ENCODE data around the gene PIERCE2. TPM values are rescaled to one million over a fixed set of nuclear protein-coding genes. Genes with fewer than 3 reads are reported as not detected.
"Not testable (repeated sequence)": the region's sequence is repeated elsewhere in the genome, so short reads cannot be mapped to it uniquely, and the experiment has no call there.

PIERCE2 gene
- total RNA-seq, 1 experiment from 2014 or later = 2.9 TPM

DNA sequence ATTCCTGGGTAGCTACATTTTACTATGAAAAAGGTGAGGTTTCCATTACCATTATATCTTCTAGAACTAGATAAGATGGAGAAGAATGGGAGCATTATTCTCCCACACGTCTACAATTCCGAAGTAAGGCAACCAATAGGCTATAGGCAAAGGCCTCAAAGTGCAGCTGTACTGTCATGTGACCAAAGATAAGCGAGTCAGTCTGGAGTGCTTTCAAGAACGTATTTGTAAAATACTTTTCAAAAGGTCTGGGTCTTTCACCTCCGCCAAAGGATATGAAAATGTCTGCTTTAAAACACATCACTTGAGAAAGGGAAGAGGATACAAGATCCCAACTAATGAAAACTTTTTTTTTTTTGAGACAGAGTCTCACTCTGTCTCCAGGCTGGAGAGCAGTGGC is 10.1 kb upstream of the PIERCE2 start:
- H3K27me3 Mint-ChIP-seq (ENCODE audit: unreplicated experiment) = no peaks in the 10 kb centered on the region
- H3K4me3 Mint-ChIP-seq (ENCODE audit: low read depth, unreplicated experiment) = no peak overlapping the region
- no TSS peak for BruUV-seq (replicated peaks)
- no peak for DNase-seq
- H3K9me3 Mint-ChIP-seq (ENCODE audit: low read depth, unreplicated experiment) = peaks cover 5% of the 10 kb centered on the region
- H3K4me1 Mint-ChIP-seq (ENCODE audit: low read depth, unreplicated experiment) = peaks cover 33% of the 10 kb centered on the region
- TF ChIP-seq CTCF (IDR thresholded peaks at IDR 0.05; ENCODE audit: unreplicated experiment) = no peak
- no peak overlapping the region for H3K27ac Mint-ChIP-seq (ENCODE audit: unreplicated experiment)
- intact Hi-C loops (cut with micrococcal nuclease; ENCODE audit: unreplicated experiment) = no loop called here
- CTCF ChIA-PET = interaction anchor here (0.7 kb wide), 2 partner anchors 99 to 166 kb away, joined by 3 to 4 read pairs; no protein-coding TSS in a partner anchor
- peaks cover 15% of the 10 kb centered on the region for H3K36me3 Mint-ChIP-seq (ENCODE audit: insufficient read depth, unreplicated experiment)

- CTCF ChIA-PET; H3K9me3 Mint-ChIP-seq (ENCODE audit: low read depth, unreplicated experiment): not testable (repeated sequence)
Observed at GRCh38 chr15:55400050-55400449, 8.2 kb upstream of the PIERCE2 start.

GRCh38 chr15:55401786-55402246 is 6.5 kb upstream of the PIERCE2 start:
- Mint-ChIP-seq H3K4me3 (ENCODE audit: low read depth, unreplicated experiment) (no peak overlapping the region), H3K27ac (ENCODE audit: unreplicated experiment) (peak overlapping the region; percentile 100), H3K9me3 (ENCODE audit: low read depth, unreplicated experiment) (no peaks in the 10 kb centered on the region), H3K27me3 (ENCODE audit: unreplicated experiment) (no peaks in the 10 kb centered on the region), H3K4me1 (ENCODE audit: low read depth, unreplicated experiment) (peaks cover 39% of the 10 kb centered on the region), H3K36me3 (ENCODE audit: insufficient read depth, unreplicated experiment) (peaks cover 22% of the 10 kb centered on the region)
- no TSS peak for BruUV-seq (replicated peaks)
- CTCF ChIA-PET = no interaction called here
- TF ChIP-seq CTCF (IDR thresholded peaks at IDR 0.05; ENCODE audit: unreplicated experiment) = no peak
- intact Hi-C loops (cut with micrococcal nuclease; ENCODE audit: unreplicated experiment) = no loop called here
- DNase-seq = no peak

More at GRCh38 chr15:55400050-55400449, 8.2 kb upstream of the PIERCE2 start:
- DNase-seq; H3K4me3 Mint-ChIP-seq (ENCODE audit: low read depth, unreplicated experiment); BruUV-seq (replicated peaks); H3K27ac Mint-ChIP-seq (ENCODE audit: unreplicated experiment); intact Hi-C loops (cut with micrococcal nuclease; ENCODE audit: unreplicated experiment); H3K27me3 Mint-ChIP-seq (ENCODE audit: unreplicated experiment): not testable (repeated sequence)
- peaks cover 45% of the 10 kb centered on the region for H3K4me1 Mint-ChIP-seq (ENCODE audit: low read depth, unreplicated experiment)
- peaks cover 22% of the 10 kb centered on the region for H3K36me3 Mint-ChIP-seq (ENCODE audit: insufficient read depth, unreplicated experiment)

DNA sequence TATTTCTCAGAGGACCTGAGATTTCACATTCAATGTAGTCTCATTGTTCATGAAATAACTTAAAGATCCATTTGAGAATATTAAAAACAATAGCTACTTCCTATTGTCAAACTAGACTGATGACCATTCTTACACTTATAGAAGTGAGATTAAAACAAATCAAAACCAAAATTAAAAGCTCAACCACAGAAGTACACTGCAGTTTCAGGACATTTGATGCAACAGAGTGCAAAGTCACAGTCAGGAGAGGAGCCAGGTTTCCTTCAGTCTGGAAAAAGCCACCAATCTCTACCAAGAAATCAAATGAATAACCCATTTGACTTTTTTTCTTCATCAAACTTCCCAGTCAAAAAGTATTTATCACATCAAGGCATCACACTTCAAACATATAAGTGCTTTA is 5.6 kb upstream of the PIERCE2 start:
- CTCF ChIA-PET = interaction anchor here (0.7 to 0.8 kb wide), 2 partner anchors 14 to 289 kb away, joined by 3 to 5 read pairs; no protein-coding TSS in a partner anchor
- peak overlapping the region; percentile 47 for H3K4me3 Mint-ChIP-seq (ENCODE audit: low read depth, unreplicated experiment)

More for the DNA sequence above, 5.6 kb upstream of the PIERCE2 start:
- peak overlapping the region; percentile 100 for H3K27ac Mint-ChIP-seq (ENCODE audit: unreplicated experiment)
- peaks cover 27% of the 10 kb centered on the region for H3K36me3 Mint-ChIP-seq (ENCODE audit: insufficient read depth, unreplicated experiment)
- DNase-seq = no peak
- H3K9me3 Mint-ChIP-seq (ENCODE audit: low read depth, unreplicated experiment) = no peaks in the 10 kb centered on the region
- intact Hi-C loops (cut with micrococcal nuclease; ENCODE audit: unreplicated experiment) = no loop called here
- BruUV-seq (replicated peaks) = no TSS peak
- H3K4me1 Mint-ChIP-seq (ENCODE audit: low read depth, unreplicated experiment) = peaks cover 32% of the 10 kb centered on the region
- TF ChIP-seq CTCF (IDR thresholded peaks at IDR 0.05; ENCODE audit: unreplicated experiment) = no peak
- H3K27me3 Mint-ChIP-seq (ENCODE audit: unreplicated experiment) = no peaks in the 10 kb centered on the region
